Measurements from ENCODE around the gene TBC1D10B. TPM values are rescaled to one million over a fixed set of nuclear protein-coding genes. Genes with fewer than 3 reads are reported as not detected.

Gene TBC1D10B
- total and polyA plus RNA-seq, 9 of the 15 experiments (the other 6 are each of a cell fraction or from before 2014, with no cell fraction given), result 2.2 to 55.4 (median 17.5) TPM

- no peak for TF ChIP-seq E4F1 (CRISPR knock-in tag; IDR thresholded peaks at IDR 0.05; ENCODE audit: borderline replicate concordance)
- TF ChIP-seq EWSR1 (IDR thresholded peaks at IDR 0.05; ENCODE audit: borderline replicate concordance, low read depth, partially characterized antibody), result no peak
- no peak for TF ChIP-seq ZNF253 (CRISPR knock-in tag; conservative IDR thresholded peaks at IDR 0.05)
- peak; percentile 95 for TF ChIP-seq USF1 (CRISPR knock-in tag; IDR thresholded peaks at IDR 0.05)
- no peak for TF ChIP-seq ID3 (CRISPR knock-in tag; IDR thresholded peaks at IDR 0.05)
- no peak for TF ChIP-seq ID3 (tag; IDR thresholded peaks at IDR 0.05)
- TF ChIP-seq MIER1 (IDR thresholded peaks at IDR 0.05; ENCODE audit: low read depth), result no peak
- TF ChIP-seq CREBBP (IDR thresholded peaks at IDR 0.05; ENCODE audit: low read depth, low read length), result no peak
- TF ChIP-seq NFIX (CRISPR knock-in tag; IDR thresholded peaks at IDR 0.05; ENCODE audit: low read depth), result no peak
- TF ChIP-seq SOX6 (IDR thresholded peaks at IDR 0.05), result no peak
- TF ChIP-seq IRF1 (CRISPR knock-in tag; IDR thresholded peaks at IDR 0.05; ENCODE audit: borderline replicate concordance), result no peak
- TF ChIP-seq HDAC3 (IDR thresholded peaks at IDR 0.05; ENCODE audit: borderline replicate concordance, partially characterized antibody), result no peak
- no peak for TF ChIP-seq IRF2 (CRISPR knock-in tag; IDR thresholded peaks at IDR 0.05)
- TF ChIP-seq PTTG1 (tag; IDR thresholded peaks at IDR 0.05; ENCODE audit: low read depth), result no peak
- TF ChIP-seq SIN3A (IDR thresholded peaks at IDR 0.05; ENCODE audit: borderline replicate concordance in 2 of 2, control insufficient read depth in 1 of 2, low read depth in 2 of 2, low read length in 2 of 2), result peak; percentile 79 to 85; a peak in 2 of 4 replicates
- no peak for TF ChIP-seq ZNF449 (CRISPR knock-in tag; IDR thresholded peaks at IDR 0.05)
- TF ChIP-seq ZNF395 (CRISPR knock-in tag; IDR thresholded peaks at IDR 0.05), result 0 out of 2 replicates have a peak, but pooled peaks have one; percentile 36
- TF ChIP-seq XRCC5 (IDR thresholded peaks at IDR 0.05; ENCODE audit: low read depth, low read length), result no peak
- TF ChIP-seq SP1 (CRISPR knock-in tag; IDR thresholded peaks at IDR 0.05), result peak; percentile 92
- TF ChIP-seq MCM3 (IDR thresholded peaks at IDR 0.05), result no peak
These were observed 37.0 kb upstream of the TBC1D10B start, which contains the start of gene ZNF771 (continued) for GRCh38 chr16:30407102-30407803.

All from K562 (cell line).